Karpas-422 (cell line): ENCODE measurements around the gene IDUA. TPM values are rescaled to one million over a fixed set of nuclear protein-coding genes. Genes with fewer than 3 reads are reported as not detected.

Source experiments
- DNase-seq: peaks from one replicate; pipeline ENCODE4 v3.0.0-alpha.2; 2015
- H2AFZ ChIP-seq: fragments of 200-600 bp; sonication (generic); 2 replicates; pipeline ENCODE4 v1.6.1; 2014; ENCODE audit warnings: antibody characterized with exemption, low read length, mixed read lengths
- H3K27ac ChIP-seq: fragments of 200-600 bp; sonication (generic); 2 replicates; pipeline ENCODE4 v1.5.1; 2014; ENCODE audit warnings: mild to moderate bottlenecking, low read length, moderate library complexity
- H3K27me3 ChIP-seq: fragments of 200-600 bp; sonication (generic); 2 replicates; pipeline ENCODE4 v1.6.1; 2014; ENCODE audit warnings: low read length, mixed read lengths
- H3K36me3 ChIP-seq: fragments of 200-600 bp; sonication (generic); 2 replicates; pipeline ENCODE4 v1.6.1; 2014; ENCODE audit warnings: low read length, mixed read lengths; ENCODE audit not compliant: insufficient read depth
- H3K4me1 ChIP-seq: fragments of 200-600 bp; sonication (generic); 2 replicates; pipeline ENCODE4 v1.6.1; 2014; ENCODE audit warnings: mild to moderate bottlenecking, low read length, mixed read lengths
- H3K4me2 ChIP-seq: fragments of 200-600 bp; sonication (generic); 2 replicates; pipeline ENCODE4 v1.6.1; 2014; ENCODE audit warnings: low read length, low read depth, mild to moderate bottlenecking; ENCODE audit not compliant: poor library complexity, severe bottlenecking
- H3K4me3 ChIP-seq: fragments of 200-600 bp; sonication (generic); 2 replicates; pipeline ENCODE4 v1.5.1; 2014; ENCODE audit warnings: mild to moderate bottlenecking, antibody characterized with exemption, low read length, mixed read lengths
- H3K79me2 ChIP-seq: fragments of 200-600 bp; sonication (generic); 2 replicates; pipeline ENCODE4 v1.6.1; 2014; ENCODE audit warnings: mild to moderate bottlenecking, low read length, mixed read lengths
- H3K9ac ChIP-seq: fragments of 200-600 bp; sonication (generic); 2 replicates; pipeline ENCODE4 v1.6.0; 2014; ENCODE audit warnings: low read length
- H3K9me2 ChIP-seq: fragments of 200-600 bp; sonication (generic), shearing (Covaris generic); replicated peaks from 2 replicates; pipeline ENCODE4 v1.6.0; 2014; ENCODE audit warnings: mild to moderate bottlenecking, low read length, moderate library complexity; ENCODE audit not compliant: insufficient read depth
- H3K9me3 ChIP-seq: fragments of 300-700, 200-600 bp; sonication (generic); 2 replicates; pipeline ENCODE4 v1.6.1; 2014; ENCODE audit warnings: low read length, mixed read lengths
- H4K20me1 ChIP-seq: fragments of 200-600 bp; sonication (generic); 2 replicates; pipeline ENCODE4 v1.6.1; 2014; ENCODE audit warnings: mild to moderate bottlenecking, antibody characterized with exemption, low read length, low read depth; ENCODE audit not compliant: insufficient read depth
- total RNA-seq: library from RNA; depleted of rRNA; stranded (reverse); fragments of >200 nt; shearing (Covaris generic); gene quantifications from 2 replicates; pipeline ENCODE4 v1.2.3, GENCODE V29; 2014; ENCODE audit warnings: low replicate concordance

Gene IDUA
- total RNA-seq, 1 experiment from 2014 or later: 20.8 TPM

DNA sequence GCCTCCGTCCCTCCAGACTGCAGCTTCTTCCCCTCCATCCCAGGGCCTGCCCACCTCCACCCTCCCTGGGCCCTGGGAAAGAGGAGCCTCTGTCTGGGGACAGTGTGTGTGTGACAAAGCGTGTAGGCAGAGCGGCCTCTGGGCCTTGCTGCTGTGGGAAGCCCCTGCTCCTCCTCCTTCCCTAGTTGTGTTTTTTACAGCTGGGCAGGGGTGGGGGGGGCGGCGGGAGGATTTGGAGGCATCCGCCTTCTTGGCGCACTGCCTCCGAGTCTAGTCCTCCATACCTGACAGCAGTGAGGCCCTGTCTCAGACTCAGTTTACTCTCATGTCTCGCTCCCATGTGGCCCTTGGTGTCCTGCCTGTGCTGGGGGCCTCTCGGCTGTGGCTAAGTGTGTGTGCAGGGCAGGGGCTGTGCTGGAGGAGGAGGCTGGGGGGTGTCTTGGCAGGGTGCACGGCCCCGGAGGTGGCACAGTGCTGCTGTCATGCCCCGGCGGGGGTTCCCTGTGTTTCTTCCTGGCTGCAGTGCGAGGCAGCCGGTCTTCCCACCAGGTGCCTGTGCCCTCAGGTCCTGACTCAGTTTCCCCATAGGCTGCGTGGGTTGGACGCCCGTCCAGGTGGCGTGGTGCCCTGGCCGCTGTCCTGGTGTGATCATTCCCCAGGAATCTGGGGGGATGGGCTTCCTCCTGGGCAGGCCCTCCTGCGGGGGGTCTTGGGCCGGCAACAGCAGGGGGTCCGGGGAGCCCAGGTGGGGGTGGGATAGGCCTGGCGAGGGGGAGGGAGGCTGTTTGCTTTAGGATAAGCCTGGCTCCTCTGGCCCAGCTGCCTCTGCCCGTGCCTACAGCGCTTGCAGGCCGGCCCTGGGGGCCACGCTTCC is 31.5 kb downstream of the IDUA start:
- Histone ChIP-seq H3K4me3 (no peak overlapping the region), H4K20me1 (peaks cover 15% of the 10 kb centered on the region; the same call in 1 of the 2 replicates), H3K9ac (no peak overlapping the region), H3K4me1 (peaks cover 12% of the 10 kb centered on the region), H3K4me2 (no peak overlapping the region), H3K36me3 (no peaks in the 10 kb centered on the region), H3K9me2 (no peaks in the 10 kb centered on the region), H2AFZ (no peak overlapping the region), H3K27ac (no peak overlapping the region), H3K27me3 (no peaks in the 10 kb centered on the region), H3K79me2 (no peaks in the 10 kb centered on the region), H3K9me3 (no peaks in the 10 kb centered on the region)
- DNase-seq: no peak

- no peaks in the 10 kb centered on the region for H3K27me3 ChIP-seq
- H2AFZ ChIP-seq: no peak overlapping the region
- DNase-seq: no peak
- no peaks in the 10 kb centered on the region for H3K9me3 ChIP-seq
- H3K27ac ChIP-seq: no peak overlapping the region
- no peak overlapping the region for H3K4me3 ChIP-seq
- H3K36me3 ChIP-seq: no peaks in the 10 kb centered on the region
- H3K9ac ChIP-seq: no peak overlapping the region
- H4K20me1 ChIP-seq: peaks cover 15% of the 10 kb centered on the region; the same call in 1 of the 2 replicates
- H3K4me1 ChIP-seq: peaks cover 12% of the 10 kb centered on the region
- H3K79me2 ChIP-seq: no peaks in the 10 kb centered on the region
- H3K4me2 ChIP-seq: no peak overlapping the region
- H3K9me2 ChIP-seq: no peaks in the 10 kb centered on the region
Observed at GRCh38 chr4:1019320-1019719, 32.5 kb downstream of the IDUA start.

GRCh38 chr4:1019729-1020470 is 33.1 kb downstream of the IDUA start:
- H3K4me1 ChIP-seq: peaks cover 12% of the 10 kb centered on the region
- no peaks in the 10 kb centered on the region for H3K9me3 ChIP-seq
- no peaks in the 10 kb centered on the region for H3K36me3 ChIP-seq
- no peaks in the 10 kb centered on the region for H3K27me3 ChIP-seq
- no peak overlapping the region for H2AFZ ChIP-seq
- no peak overlapping the region for H3K9ac ChIP-seq
- H3K79me2 ChIP-seq: no peaks in the 10 kb centered on the region
- peak; percentile 69 for DNase-seq
- no peaks in the 10 kb centered on the region for H3K9me2 ChIP-seq
- no peak overlapping the region for H3K27ac ChIP-seq
- H3K4me3 ChIP-seq: no peak overlapping the region
- no peak overlapping the region for H3K4me2 ChIP-seq
- H4K20me1 ChIP-seq: peaks cover 15% of the 10 kb centered on the region; the same call in 1 of the 2 replicates

- H3K36me3 ChIP-seq: no peaks in the 10 kb centered on the region
- peak overlapping the region; percentile 34; the same call in 1 of the 2 replicates for H3K4me3 ChIP-seq
- H3K79me2 ChIP-seq: no peaks in the 10 kb centered on the region
- peak overlapping the region; percentile 69 for H3K4me2 ChIP-seq
- no peaks in the 10 kb centered on the region for H3K9me3 ChIP-seq
- H3K4me1 ChIP-seq: peaks cover 12% of the 10 kb centered on the region
- no peaks in the 10 kb centered on the region for H3K27me3 ChIP-seq
- H3K27ac ChIP-seq: no peak overlapping the region
- H3K9ac ChIP-seq: peak overlapping the region; percentile 35; the same call in 1 of the 2 replicates
- H2AFZ ChIP-seq: no peak overlapping the region
- peak; percentile 83 for DNase-seq
- H4K20me1 ChIP-seq: peaks cover 10% of the 10 kb centered on the region; the same call in 1 of the 2 replicates
- H3K9me2 ChIP-seq: no peaks in the 10 kb centered on the region
Observed at GRCh38 chr4:1021386-1022050, 34.7 kb downstream of the IDUA start.

DNA sequence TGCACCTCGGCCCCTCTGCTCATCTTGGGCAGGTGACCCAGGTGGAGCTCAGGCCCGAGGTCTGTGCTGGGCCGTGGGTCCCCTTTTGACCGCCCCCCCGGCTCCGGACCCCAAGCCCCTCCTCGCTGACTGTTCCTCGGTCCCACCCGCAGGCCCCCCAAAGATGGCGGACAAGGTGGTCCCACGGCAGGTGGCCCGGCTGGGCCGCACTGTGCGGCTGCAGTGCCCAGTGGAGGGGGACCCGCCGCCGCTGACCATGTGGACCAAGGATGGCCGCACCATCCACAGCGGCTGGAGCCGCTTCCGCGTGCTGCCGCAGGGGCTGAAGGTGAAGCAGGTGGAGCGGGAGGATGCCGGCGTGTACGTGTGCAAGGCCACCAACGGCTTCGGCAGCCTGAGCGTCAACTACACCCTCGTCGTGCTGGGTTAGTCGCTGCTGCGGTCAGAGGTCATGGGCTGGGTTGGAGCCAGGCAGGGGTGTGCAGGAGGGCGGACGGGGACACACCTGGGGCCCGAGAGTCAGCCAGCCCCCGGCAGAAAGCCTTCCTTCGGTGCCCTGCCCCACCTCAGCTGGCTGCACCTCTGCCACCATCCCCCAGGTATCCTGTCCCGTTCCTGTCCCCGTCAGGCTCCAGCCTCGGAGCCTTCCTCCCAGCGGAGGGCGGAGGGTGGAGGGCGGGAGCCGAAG is 35.4 kb downstream of the IDUA start:
- H3K9me3 ChIP-seq: no peaks in the 10 kb centered on the region
- peaks cover 12% of the 10 kb centered on the region for H3K4me1 ChIP-seq
- H3K79me2 ChIP-seq: no peaks in the 10 kb centered on the region
- H3K36me3 ChIP-seq: no peaks in the 10 kb centered on the region
- H3K9me2 ChIP-seq: no peaks in the 10 kb centered on the region
- H3K9ac ChIP-seq: peak overlapping the region; percentile 35; the same call in 1 of the 2 replicates
- peak overlapping the region; percentile 34; the same call in 1 of the 2 replicates for H3K4me3 ChIP-seq
- no peaks in the 10 kb centered on the region for H3K27me3 ChIP-seq
- H3K4me2 ChIP-seq: peak overlapping the region; percentile 69
- H4K20me1 ChIP-seq: peaks cover 10% of the 10 kb centered on the region; the same call in 1 of the 2 replicates
- no peak overlapping the region for H2AFZ ChIP-seq
- no peak overlapping the region for H3K27ac ChIP-seq
- no peak for DNase-seq

- Histone ChIP-seq H3K9ac (no peak overlapping the region), H3K4me2 (no peak overlapping the region), H3K27ac (no peak overlapping the region), H3K9me2 (no peaks in the 10 kb centered on the region), H3K27me3 (no peaks in the 10 kb centered on the region), H2AFZ (no peak overlapping the region), H4K20me1 (peaks cover 10% of the 10 kb centered on the region; the same call in 1 of the 2 replicates), H3K9me3 (no peaks in the 10 kb centered on the region), H3K36me3 (no peaks in the 10 kb centered on the region), H3K79me2 (no peaks in the 10 kb centered on the region), H3K4me3 (no peak overlapping the region), H3K4me1 (peaks cover 12% of the 10 kb centered on the region)
- DNase-seq: no peak
Observed at GRCh38 chr4:1022739-1023066, 35.9 kb downstream of the IDUA start.

GRCh38 chr4:1023075-1023640 is 36.3 kb downstream of the IDUA start:
- H3K9me3 ChIP-seq: no peaks in the 10 kb centered on the region
- H3K36me3 ChIP-seq: no peaks in the 10 kb centered on the region
- no peak overlapping the region for H3K9ac ChIP-seq
- H4K20me1 ChIP-seq: peaks cover 10% of the 10 kb centered on the region; the same call in 1 of the 2 replicates
- no peak overlapping the region for H2AFZ ChIP-seq
- H3K27ac ChIP-seq: no peak overlapping the region
- H3K4me3 ChIP-seq: no peak overlapping the region
- no peak for DNase-seq
- no peak overlapping the region for H3K4me2 ChIP-seq
- H3K4me1 ChIP-seq: peaks cover 12% of the 10 kb centered on the region
- no peaks in the 10 kb centered on the region for H3K27me3 ChIP-seq
- H3K79me2 ChIP-seq: no peaks in the 10 kb centered on the region
- H3K9me2 ChIP-seq: no peaks in the 10 kb centered on the region
